ENCODE data around the gene MACROH2A2. TPM values are rescaled to one million over a fixed set of nuclear protein-coding genes. Genes with fewer than 3 reads are reported as not detected.

The MACROH2A2 gene
- total and polyA plus RNA-seq, 8 donors: 6.7 to 19.3 (median 9.8) TPM

- Histone ChIP-seq H3K27me3 (no peaks in the 10 kb centered on the region), H3K9me3 (no peaks in the 10 kb centered on the region), H3K4me1 (no peaks in the 10 kb centered on the region), H3K4me3 (no peak overlapping the region), H3K27ac (no peak overlapping the region), H3K36me3 (peaks cover 0 to 6% (median 2%) of the 10 kb centered on the region in 4 donors)
- WGBS, 5 donors: 88 to 97% (median 95%) methylated on average over 11 of the region's 11 CpGs
- intact Hi-C loops (cut with DNase I; ENCODE audit: low total_unique reads): no loop called here
- TF ChIP-seq POLR2AphosphoS5 (IDR thresholded peaks at IDR 0.05) (no peak), CTCF (IDR thresholded peaks at IDR 0.05) (no peak), EP300 (IDR thresholded peaks at IDR 0.05) (no peak), POLR2A (IDR thresholded peaks at IDR 0.05) (no peak)
- no peak for DNase-seq
Measured at GRCh38 chr10:70070834-70071233, 18.2 kb downstream of the MACROH2A2 start.

- H3K4me1 ChIP-seq: no peaks in the 10 kb centered on the region
- 80 to 91% (median 82%) methylated on average over 2 of the region's 2 CpGs for WGBS, 5 donors
- TF ChIP-seq POLR2A (IDR thresholded peaks at IDR 0.05) (no peak), EP300 (IDR thresholded peaks at IDR 0.05) (no peak), POLR2AphosphoS5 (IDR thresholded peaks at IDR 0.05) (no peak), CTCF (IDR thresholded peaks at IDR 0.05) (no peak)
Measured at GRCh38 chr10:70074165-70074564, 21.5 kb downstream of the MACROH2A2 start.

GRCh38 chr10:70074971-70075370 is 22.3 kb downstream of the MACROH2A2 start:
- 95 to 98% (median 96%) methylated on average over 2 of the region's 2 CpGs for WGBS, 5 donors
- no peaks in the 10 kb centered on the region for H3K9me3 ChIP-seq
- no peak overlapping the region for H3K27ac ChIP-seq
- H3K27me3 ChIP-seq: no peaks in the 10 kb centered on the region
- TF ChIP-seq POLR2AphosphoS5 (IDR thresholded peaks at IDR 0.05) (no peak), CTCF (IDR thresholded peaks at IDR 0.05) (no peak), POLR2A (IDR thresholded peaks at IDR 0.05) (no peak), EP300 (IDR thresholded peaks at IDR 0.05) (no peak)
- H3K4me3 ChIP-seq: no peak overlapping the region
- intact Hi-C loops (cut with DNase I; ENCODE audit: low total_unique reads): no loop called here
- H3K4me1 ChIP-seq: no peaks in the 10 kb centered on the region
- no peak for DNase-seq
- H3K36me3 ChIP-seq: peaks cover 0 to 13% (median 2%) of the 10 kb centered on the region in 4 donors

More at GRCh38 chr10:70074165-70074564, 21.5 kb downstream of the MACROH2A2 start:
- Histone ChIP-seq H3K9me3 (no peaks in the 10 kb centered on the region), H3K4me3 (no peak overlapping the region), H3K36me3 (peaks cover 0 to 13% (median 2%) of the 10 kb centered on the region in 4 donors), H3K27me3 (no peaks in the 10 kb centered on the region), H3K27ac (no peak overlapping the region)
- intact Hi-C loops (cut with DNase I; ENCODE audit: low total_unique reads): no loop called here
- no peak for DNase-seq

GRCh38 chr10:70078329-70078728 is 25.7 kb downstream of the MACROH2A2 start:
- H3K27ac ChIP-seq: no peak overlapping the region
- intact Hi-C loops (cut with DNase I; ENCODE audit: low total_unique reads): no loop called here
- DNase-seq: no peak
- TF ChIP-seq POLR2A (IDR thresholded peaks at IDR 0.05): no peak
- no peak for TF ChIP-seq CTCF (IDR thresholded peaks at IDR 0.05)
- no peak for TF ChIP-seq POLR2AphosphoS5 (IDR thresholded peaks at IDR 0.05)
- TF ChIP-seq EP300 (IDR thresholded peaks at IDR 0.05): no peak
- no peaks in the 10 kb centered on the region for H3K27me3 ChIP-seq
- 86 to 94% (median 90%) methylated on average over 5 of the region's 5 CpGs for WGBS, 5 donors
- peaks cover 0 to 13% (median 3%) of the 10 kb centered on the region in 4 donors for H3K36me3 ChIP-seq
- no peaks in the 10 kb centered on the region for H3K4me1 ChIP-seq
- H3K4me3 ChIP-seq: no peak overlapping the region
- no peaks in the 10 kb centered on the region for H3K9me3 ChIP-seq
